NCI-H82 treated with DMSO at 0.1 percent for 48 hours (cell line): Measurements from ENCODE around the gene ANO3.

ENCODE experiments used
- DNase-seq: peaks from one replicate; lab custom pipeline; 2025; ENCODE audit not compliant: unreplicated experiment; lab: John Stamatoyannopoulos, UW

ANO3 gene

DNA sequence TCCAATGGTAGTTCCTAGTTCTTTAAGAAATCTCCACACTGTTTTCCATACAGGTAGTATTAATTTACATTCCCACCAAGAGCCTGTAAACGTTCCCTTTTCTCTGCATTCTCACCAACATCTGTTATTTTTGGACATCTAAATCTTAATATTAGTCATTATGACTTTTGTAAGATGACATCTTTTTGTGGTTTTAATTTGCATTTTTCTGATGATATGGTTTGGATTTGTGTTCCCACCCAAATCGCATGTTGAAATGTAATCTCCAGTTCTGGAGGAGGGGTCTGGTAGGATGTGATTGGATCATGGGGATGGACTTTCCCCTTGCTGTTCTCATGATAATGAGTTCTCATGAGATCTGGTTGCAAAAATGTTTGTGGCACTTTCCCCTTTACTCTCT lies 151.2 kb downstream of the ANO3 start:
- DNase-seq: no peak

DNA sequence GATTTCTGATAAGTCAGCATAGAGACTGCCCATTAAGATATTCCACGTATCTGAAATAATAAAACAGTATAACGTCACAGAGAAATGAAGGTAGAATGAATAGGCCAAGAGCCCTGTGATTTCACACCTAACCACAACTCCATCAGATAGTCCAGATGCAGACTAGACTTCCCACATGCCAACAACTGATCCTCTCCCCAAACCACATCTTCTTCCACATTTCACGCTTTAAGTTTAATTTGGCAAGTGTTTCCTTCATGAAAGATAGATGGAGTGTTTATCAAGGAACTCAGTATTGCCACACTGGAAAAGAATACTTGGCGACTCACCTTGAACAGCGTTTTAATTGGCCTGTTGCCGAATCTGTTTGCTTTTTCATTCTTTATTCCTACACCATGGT lies 158.6 kb downstream of the ANO3 start:
- DNase-seq: no peak

DNA sequence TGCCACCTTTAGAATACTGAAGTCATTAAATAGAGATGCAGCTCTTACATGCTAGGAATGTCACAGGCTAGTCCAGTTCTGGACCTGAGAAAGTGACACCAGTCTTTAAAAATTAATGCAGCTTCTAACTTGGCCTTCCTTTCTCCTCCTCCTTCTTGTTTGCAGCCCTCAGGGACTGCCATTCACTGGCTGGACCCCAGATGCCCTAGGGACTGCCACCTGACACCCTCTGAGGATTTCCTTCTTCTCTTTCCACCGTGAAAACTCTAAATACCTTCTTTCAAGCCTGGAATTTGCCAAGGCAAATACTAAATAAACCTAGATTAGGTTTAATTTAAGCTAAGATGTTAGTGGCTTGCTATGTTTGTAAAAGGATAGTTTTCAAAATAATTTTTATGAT lies 161.7 kb downstream of the ANO3 start:
- DNase-seq: no peak

DNA sequence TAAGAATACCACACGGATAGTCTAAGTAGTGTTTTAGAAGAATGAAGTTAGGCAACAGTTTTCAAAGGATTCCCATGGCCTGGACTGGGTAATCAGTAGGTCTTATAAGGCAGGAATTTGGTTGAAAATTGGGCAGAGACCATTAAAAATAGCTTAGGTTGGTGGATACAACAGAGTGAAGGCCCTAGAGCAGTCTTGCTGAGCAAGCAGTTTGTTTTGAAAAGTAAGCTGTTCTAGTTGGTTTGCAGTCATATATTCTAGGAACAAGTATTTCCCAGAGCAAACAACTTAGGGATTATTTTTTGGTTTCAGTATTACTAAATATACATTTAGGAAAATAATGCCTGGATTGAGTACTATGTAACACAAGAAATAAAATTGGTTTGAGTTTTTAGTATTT lies 175.3 kb downstream of the ANO3 start:
- no peak for DNase-seq

DNA sequence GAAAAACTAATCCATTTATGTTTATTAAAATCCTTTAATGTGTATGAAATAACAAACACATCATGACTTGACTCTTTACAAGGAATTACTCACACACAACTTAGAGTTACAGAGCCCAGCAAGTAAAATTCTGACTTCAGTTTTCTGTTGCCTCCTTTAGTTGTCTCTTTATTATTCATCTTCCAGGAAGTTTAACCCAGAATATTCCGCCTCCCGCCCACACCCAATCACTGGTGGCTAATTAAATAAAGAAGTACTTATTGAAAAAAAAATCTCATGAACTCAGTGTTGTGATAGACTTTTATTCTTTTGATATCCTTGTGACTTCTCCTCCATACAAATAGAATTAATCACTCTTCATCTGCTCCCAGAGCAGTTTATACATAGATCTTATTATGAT lies 178.2 kb downstream of the ANO3 start:
- DNase-seq: no peak

DNA sequence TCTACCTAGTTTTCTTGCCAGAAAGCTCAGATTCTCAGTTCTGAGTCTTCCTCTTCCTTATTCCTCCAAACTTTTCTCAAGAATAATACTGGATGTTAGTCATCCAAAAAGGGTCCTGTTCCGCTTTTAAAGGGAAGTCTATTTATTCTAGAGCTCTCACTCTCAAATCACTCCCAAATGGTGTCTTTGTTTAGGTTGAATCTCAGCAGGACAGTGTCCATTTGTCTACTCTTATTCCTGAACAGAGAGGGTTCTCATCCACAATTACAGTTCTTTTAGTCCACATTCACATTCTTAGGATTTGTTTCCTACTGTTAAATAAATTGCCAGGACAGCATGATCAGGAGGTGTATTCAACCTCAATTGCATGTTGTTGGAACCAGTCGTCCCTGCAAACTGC lies 178.8 kb downstream of the ANO3 start:
- DNase-seq: no peak

DNA sequence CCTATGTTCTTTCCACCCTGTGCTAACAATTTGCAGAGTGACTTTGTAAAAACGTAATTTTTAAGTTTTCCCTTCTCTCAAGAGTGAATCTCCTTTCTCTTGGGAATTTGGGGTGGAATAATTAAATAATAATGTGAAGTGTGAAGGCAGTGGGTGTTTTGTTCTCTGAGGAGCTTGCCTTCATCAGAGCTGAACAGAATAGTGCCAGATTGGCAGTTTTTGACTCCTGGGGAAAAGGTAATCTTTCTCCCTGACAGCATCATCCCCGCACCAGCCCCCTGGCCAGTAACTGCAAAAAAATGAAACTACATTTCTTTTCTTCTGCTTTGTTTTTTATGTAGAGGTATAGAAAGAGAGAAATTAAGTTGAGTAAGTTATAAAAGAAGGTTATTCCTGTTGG lies 180.3 kb downstream of the ANO3 start:
- no peak for DNase-seq

DNA sequence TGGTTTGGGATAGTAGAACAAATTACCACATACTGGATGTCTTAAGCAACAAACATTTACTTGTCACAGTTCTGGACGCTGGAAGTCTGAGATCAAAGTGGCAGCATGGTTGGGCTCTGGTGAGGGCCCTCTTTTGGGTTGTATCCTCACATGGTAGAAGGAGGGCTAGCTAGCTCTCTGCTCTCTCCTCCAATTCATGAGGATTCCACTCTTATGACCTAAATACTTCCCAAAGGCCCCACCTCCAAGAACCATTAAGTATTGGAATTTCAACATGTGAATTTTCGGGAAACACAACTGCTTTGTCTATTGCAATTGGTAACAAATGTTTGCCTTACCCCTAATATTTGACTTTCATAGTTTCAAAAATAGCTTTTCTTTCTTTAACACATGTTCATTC lies 187.5 kb downstream of the ANO3 start:
- DNase-seq: no peak

DNA sequence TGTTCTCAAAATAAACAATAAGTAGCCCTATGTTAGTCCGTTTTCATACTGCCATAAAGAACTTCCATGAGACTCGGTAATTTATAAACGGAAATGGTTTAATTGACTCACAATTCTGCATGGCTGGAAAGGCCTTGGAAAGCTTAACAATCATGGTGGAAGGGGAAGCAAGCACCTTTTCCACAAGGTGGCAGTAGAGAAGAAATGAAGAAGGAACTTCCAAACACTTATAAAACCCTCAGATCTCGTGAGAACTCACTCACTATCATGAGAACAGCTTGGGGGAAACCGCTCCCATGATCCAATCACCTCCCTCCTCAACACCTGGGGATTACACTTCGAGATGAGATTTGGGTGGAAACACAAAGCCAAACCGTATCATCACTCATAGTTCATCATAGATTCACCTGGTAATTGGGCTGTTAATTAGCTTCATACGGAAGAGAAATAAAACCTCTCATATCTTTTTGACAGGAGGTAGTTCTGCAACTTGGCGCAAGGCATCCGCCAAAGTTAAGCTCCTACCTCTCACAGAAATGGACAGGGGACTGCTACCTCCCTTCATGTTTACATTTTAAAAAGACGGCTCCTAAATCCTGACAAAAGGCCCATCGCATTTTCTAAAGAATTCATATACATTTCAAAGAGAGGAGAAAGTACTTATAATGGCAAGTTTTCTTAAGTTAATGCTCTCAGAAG lies 191.1 kb downstream of the ANO3 start:
- no peak for DNase-seq

DNA sequence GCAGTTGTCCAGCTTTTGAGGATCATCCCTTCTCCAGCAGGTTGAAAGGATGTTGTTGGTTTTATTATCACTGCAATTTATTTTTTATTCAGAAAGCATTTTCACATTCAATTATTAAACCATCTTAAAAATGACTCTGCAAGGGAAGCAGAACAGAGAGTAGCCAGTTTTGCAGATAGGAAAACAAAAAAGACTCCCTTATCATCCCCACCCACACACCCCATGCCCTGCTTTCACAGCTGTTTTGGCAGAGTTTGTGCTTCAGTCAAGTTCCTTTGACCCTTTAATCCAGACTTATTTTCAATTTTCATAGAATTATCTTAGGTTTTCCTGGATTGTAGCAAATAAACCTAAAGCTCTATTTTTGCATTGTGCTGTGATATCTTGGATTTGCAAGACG lies 195.8 kb downstream of the ANO3 start:
- DNase-seq: no peak

DNA sequence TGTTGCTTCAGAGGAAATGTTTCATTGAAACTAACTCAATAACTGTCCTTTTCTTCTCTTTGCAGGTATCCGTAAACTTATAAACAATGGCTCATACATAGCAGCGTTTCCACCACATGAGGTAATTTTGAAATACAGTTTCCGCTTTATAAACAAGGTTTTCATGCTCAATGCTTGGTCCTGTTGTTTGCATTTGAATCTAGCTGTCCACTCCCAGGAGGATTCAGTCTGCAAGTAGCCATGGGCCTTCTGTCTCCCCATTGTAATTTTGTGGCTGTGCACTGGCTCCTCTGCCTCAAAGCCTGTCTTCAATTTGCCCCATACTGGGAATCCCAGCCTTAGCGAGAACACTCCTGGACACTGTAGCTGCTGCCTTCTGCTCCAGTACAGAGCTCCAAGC lies 205.4 kb downstream of the ANO3 start:
- no peak for DNase-seq

DNA sequence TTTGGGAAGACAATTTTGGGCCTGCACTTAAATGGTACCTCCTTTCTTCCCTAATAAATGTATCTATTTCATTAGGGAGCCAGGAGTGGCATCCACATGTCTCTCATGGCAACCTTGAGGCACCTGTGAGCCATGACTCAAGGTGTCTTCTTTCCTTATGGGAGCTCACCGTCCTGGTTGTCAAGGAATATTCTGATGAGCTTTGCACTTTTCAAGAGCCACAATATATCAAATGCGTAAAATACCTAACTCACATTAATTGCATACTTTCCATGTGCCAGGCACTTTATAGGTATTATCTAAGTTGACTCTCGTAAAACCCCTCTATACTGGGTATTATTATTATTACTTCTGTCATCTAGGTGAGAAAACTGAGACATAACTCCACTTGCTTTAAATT lies 207.6 kb downstream of the ANO3 start:
- no peak for DNase-seq

DNA sequence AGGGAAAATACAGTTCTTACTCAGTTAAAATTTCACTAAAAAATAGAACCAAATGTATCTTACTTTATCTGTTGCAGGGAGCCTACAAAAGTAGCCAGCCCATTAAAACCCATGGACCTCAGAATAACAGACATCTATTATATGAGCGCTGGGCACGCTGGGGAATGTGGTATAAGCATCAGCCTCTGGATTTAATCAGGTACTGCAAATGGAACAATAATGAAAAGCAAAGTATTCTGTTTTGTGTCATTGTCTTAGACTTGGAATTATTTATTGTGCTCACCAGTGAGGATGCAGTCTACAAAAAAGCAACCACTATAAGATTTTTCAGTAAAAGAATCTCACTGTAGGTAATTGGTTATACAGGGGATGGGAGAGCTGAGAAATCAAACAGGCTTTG lies 209.9 kb downstream of the ANO3 start:
- no peak for DNase-seq

DNA sequence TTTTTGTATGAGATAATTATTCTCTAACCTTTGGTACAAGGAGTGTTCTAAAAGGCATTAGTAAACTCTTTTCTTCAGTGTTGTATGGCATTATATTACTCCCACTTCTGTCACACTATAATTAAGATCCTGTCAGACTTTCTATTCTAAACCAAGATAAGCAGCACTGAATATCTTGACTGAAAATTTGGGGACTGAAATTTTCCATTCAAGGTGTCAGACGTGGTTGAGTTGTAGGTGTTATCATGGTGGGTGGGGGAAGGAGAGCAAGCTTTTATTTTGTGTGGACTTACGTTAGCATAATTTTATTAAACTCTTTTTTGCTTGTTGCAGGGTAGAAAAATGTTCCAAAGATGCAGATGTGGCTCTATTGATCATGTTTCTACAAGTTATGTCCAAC lies 217.2 kb downstream of the ANO3 start:
- DNase-seq: no peak

DNA sequence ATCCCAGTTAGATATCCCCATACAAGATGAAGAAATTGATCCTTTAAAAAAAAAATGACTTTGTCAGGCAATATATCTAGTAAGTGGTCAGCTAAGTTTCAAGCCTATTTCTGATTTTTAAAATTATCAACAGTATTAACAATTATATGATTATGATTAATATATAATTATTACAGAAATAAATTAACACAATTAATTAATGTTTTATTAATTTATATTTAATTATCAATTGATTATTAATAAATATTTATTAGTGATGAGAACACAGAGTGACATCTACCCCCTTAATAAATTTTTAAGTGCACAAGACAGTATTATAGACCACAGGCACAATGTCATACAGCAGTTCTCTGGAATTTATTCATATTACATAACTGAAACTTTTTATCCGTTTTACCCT lies 218.1 kb downstream of the ANO3 start:
- no peak for DNase-seq

DNA sequence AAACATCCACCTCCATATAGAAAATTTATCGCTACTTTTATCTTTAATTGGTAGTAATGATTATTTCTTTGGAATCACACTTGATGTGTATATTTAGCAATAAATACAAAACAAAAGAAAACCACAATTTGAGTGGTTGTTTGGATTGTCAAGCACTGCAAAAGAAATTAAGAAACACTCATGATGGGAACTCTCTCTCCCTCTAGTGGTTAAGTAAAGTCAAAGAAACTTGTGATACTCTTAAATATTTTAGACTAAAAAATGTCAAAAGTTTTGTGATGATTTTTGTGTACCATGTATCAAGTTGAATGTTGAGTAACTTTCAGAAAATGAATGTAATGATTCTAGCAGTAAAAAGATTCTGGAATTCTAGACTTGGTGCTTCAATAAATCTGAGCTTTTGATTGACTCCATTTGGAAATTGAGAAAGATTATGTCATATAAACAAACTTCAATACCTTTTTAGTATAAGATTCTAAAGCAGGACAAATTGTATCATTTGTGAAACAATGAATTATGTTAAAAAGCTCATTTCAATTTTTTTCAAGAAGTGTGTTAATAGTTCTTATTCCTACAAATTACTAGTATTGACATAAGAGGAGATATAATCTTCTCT lies 219.4 kb downstream of the ANO3 start:
- DNase-seq: no peak

DNA sequence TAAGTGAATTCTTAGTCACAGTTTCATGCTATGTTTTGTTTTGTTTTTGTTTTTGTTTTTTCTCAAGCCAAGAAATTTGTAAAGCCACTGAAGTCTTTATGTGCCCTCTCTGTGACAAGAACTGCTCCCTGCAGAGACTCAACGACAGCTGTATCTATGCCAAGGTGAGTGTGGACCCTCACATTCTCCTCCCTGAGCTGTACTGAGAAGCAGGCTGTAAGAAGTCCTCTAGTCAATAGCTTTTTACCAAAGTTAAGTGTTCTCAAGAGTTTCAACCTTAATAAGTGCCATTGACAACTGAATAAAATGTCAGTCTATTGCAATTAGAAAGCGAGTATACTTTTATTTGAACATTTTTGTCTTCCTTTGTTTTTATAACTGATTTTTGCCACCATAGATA lies 221.3 kb downstream of the ANO3 start:
- no peak for DNase-seq

DNA sequence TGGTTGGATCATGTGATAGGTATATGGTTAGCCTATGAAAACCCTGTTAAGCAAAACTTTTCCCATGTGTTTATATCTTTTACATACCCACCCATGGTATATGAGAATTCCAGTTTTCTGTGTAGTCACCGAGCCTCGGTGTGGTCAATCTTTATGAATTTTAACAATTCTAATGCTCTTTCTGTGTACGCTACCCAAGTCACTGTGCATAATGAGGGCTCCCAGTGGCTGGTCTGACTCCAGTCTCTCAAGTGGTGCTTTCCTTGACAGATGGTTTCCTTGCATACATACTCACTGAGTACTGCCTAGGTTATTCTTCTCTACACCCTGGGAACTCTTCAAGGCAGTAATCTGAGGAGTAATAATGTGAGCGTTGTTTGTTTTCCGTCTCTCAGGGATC lies 222.5 kb downstream of the ANO3 start:
- no peak for DNase-seq

DNA sequence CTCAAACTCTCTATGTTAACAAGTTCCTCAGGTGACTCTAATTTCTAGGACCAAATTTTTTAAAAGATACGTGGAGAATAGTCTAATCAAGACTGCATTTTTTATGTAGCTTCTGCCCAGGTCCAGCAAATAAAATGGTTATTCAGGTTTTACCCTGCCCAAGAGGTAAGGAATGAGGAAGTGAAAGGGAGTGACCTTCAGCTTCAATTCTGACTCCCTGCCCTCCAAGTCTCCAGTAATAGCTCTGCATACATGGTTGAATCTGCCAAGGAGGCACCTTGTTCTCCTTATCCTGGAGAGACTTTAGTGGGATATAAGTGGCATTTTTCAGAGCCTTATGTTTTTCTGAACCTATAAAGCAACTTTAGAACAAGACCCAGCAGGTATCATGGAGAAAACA lies 224.7 kb downstream of the ANO3 start:
- no peak for DNase-seq

DNA sequence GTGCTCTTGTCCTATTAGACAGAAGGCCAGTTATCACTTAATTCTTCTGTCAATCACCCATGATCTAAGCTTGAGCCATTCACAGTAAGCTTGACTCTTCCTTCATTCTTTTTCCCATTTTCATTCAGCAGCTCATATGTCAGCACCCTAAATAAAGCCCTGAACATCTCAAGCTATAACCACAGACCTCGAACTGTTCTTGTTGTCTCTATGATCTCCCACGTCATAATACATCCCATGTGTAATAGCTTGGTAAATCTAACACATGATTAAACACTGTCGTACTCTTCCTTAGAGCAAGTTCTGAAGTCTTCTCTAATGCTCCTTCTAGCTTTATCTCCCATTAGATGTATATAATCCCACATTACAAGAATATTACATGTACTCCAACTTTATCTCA lies 225.7 kb downstream of the ANO3 start:
- no peak for DNase-seq

DNA sequence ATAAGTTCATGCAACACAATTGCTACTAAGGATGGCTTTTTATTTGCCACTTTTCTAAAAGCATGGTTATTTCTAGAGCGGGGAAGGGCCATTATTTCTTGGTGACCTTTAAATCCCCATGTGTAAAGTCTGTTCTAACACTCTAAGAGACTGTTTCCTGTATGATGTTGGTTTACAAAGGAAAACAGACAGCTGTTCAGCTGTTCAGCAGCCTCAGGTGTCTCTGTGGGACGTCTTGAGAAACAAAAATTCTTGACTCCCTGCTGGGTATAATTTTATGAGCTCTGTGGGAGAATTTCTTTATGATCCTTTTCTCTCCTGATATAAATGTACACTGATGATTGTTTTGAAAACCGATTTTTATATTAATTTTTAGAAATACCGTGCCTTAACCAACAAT lies 226.3 kb downstream of the ANO3 start:
- DNase-seq: no peak

DNA sequence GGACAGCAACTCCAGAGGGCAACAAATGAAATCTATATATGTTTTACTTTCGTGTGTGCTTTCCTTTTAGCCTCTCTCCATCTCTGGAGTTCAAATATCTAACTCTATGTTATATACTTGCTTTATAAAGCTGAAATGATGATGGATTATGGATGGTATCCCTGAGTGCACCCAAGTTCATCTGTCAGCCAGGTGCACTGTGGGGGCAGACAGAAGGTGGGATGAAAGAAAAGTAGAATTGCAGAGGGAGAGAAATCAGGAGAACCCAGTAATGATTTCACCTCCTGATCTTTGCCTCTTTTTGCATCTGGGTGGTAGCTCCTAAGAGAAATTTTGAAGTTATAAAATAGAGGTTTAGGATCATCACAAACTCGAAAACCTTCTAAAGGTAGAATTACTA lies 237.7 kb downstream of the ANO3 start:
- DNase-seq: no peak
